K562 (cell line): ENCODE results near the gene WASHC3. TPM values are rescaled to one million over a fixed set of nuclear protein-coding genes. Genes with fewer than 3 reads are reported as not detected.
A peak's percentile ranks its signal among the peaks of the same experiment; 100 is the strongest.

ENCODE experiments used
- ATAC-seq: fragments of 200-7000 bp; cut with Tn5 transposase; 3 replicates; pipeline ENCODE4 v1.9.1; 2020; ENCODE audit warnings: moderate library complexity
- BruUV-seq: library from RNA; stranded (reverse); fragments of 400-500 nt; replicated peaks from 2 replicates; lab custom pipeline; 2021; lab: Mats Ljungman, UMichigan
- CTCF ChIA-PET: fragments of 300-600 bp; formaldehyde crosslinking; extraction: SDS; loops from one replicate; lab custom pipeline; 2021; ENCODE audit warnings: low intra/inter-chr PET ratio; lab: Yijun Ruan, JAX
- POLR2A ChIA-PET: fragments of 300-600, 350-650 bp; sonication (Branson Sonifier 250); formaldehyde crosslinking; extraction: SDS; loops from one replicate; lab custom pipeline; 2021; ENCODE audit warnings: antibody characterized with exemption, inconsistent platforms; lab: Yijun Ruan, JAX
- DNase-seq, 4 experiments: peaks; one replicate each; pipeline versions ENCODE4 v3.0.0 to v3.0.0-alpha.2; 2011 to 2018; ENCODE audit warnings: low spot score in 3 of 4, mixed read lengths in 3 of 4; ENCODE audit errors: extremely low read depth in 1 of 4
- FAIRE-seq: peaks from 2 replicates; lab custom pipeline; 2011; peaks lifted over from hg19 to GRCh38; lab: Jason Lieb, UNC
- H2AFZ ChIP-seq: 2 replicates; pipeline ENCODE4 v1.6.0; 2011; ENCODE audit warnings: low read depth, low read length, control low read depth, inconsistent platforms
- H3K27ac ChIP-seq: fragments of 200-600 bp; 3 replicates; pipeline ENCODE4 v1.8.0; 2011; ENCODE audit warnings: low read depth, mild to moderate bottlenecking, control low read depth, inconsistent platforms, low read length, moderate library complexity, mixed read lengths; ENCODE audit errors: extremely low read depth
- H3K27me3 ChIP-seq, 2 experiments: fragments of 300-600 bp in 1 of 2; 2 replicates in 1 of 2; 3 replicates in 1 of 2; pipeline versions ENCODE4 v1.6.0 to v1.8.0; 2011; ENCODE audit warnings: inconsistent platforms in 2 of 2, low read length in 2 of 2, mild to moderate bottlenecking in 1 of 2, mixed read lengths in 1 of 2, moderate library complexity in 1 of 2; ENCODE audit not compliant: control insufficient read depth in 2 of 2, insufficient read depth in 2 of 2
- H3K36me3 ChIP-seq: fragments of 300-600 bp; 3 replicates; pipeline ENCODE4 v1.8.0; 2011; ENCODE audit warnings: mild to moderate bottlenecking, low read length, inconsistent platforms; ENCODE audit not compliant: control insufficient read depth, insufficient read depth
- H3K4me1 ChIP-seq, 2 experiments: fragments of 200-600 bp in 1 of 2; replicated peaks in 1 of 2; 2 replicates in 1 of 2; 3 replicates in 1 of 2; pipeline versions ENCODE4 v1.5.1 to v1.8.0; 2011; ENCODE audit warnings: inconsistent platforms in 2 of 2, low read length in 2 of 2, mild to moderate bottlenecking in 1 of 2, mixed read lengths in 1 of 2, moderate library complexity in 1 of 2; ENCODE audit not compliant: control insufficient read depth in 2 of 2, insufficient read depth in 2 of 2
- H3K4me2 ChIP-seq: 2 replicates; pipeline ENCODE4 v1.6.1; 2011; ENCODE audit warnings: low read length, control low read depth, inconsistent platforms, mixed read lengths; ENCODE audit not compliant: insufficient read depth
- H3K4me3 ChIP-seq: fragments of 200-600 bp; sonication (generic), shearing (Covaris generic); 2 replicates; pipeline ENCODE4 v1.5.1; 2016; ENCODE audit warnings: control low read depth, inconsistent platforms
- H3K79me2 ChIP-seq: fragments of 200-600 bp; 3 replicates; pipeline ENCODE4 v1.8.0; 2011; ENCODE audit warnings: low read length, inconsistent platforms; ENCODE audit not compliant: control insufficient read depth, insufficient read depth
- H3K9ac ChIP-seq, 2 experiments: 2 replicates each; pipeline versions ENCODE4 v1.6.0 to v1.6.1; 2011; ENCODE audit warnings: low read depth in 2 of 2, low read length in 2 of 2, control low read depth in 1 of 2, inconsistent platforms in 1 of 2, mild to moderate bottlenecking in 1 of 2, mixed read lengths in 1 of 2; ENCODE audit not compliant: insufficient read depth in 1 of 2
- H3K9me1 ChIP-seq: one replicate; pipeline ENCODE4 v1.6.0; 2011; ENCODE audit warnings: inconsistent platforms, mild to moderate bottlenecking, low read length, moderate library complexity; ENCODE audit not compliant: control insufficient read depth, insufficient read depth
- H3K9me3 ChIP-seq: replicated peaks from 2 replicates; pipeline ENCODE4 v1.5.1; 2011; ENCODE audit warnings: low read depth, low read length, inconsistent platforms; ENCODE audit not compliant: control insufficient read depth, insufficient read depth
- H4K20me1 ChIP-seq: replicated peaks from 2 replicates; pipeline ENCODE4 v1.6.1; 2011; ENCODE audit warnings: low read length, inconsistent platforms, mixed read lengths; ENCODE audit not compliant: control insufficient read depth, insufficient read depth
- EP300 ChIP-seq: IDR thresholded peaks from 2 replicates; pipeline ENCODE4 v1.6.1; 2012; ENCODE audit warnings: low read length, improper control_type of control experiment
- MAFG ChIP-seq: fragments of 450-650 bp; conservative IDR thresholded peaks from 2 replicates; pipeline ENCODE4 v1.6.1; 2016; ENCODE audit warnings: missing genetic modification characterization, missing compliant biosample characterization
- WGBS: fragments of 100-300 bp; shearing (Covaris generic); methylation state at CpG from one replicate; pipeline ENCODE4 v1.1.6; 2016; ENCODE audit warnings: low coverage, mixed read lengths; ENCODE audit not compliant: insufficient coverage; ENCODE audit errors: missing lambda C conversion rate; 5-methylcytosine and 5-hydroxymethylcytosine counted together
- in situ Hi-C: fragments of 300-500 bp; cut with MboI; formaldehyde crosslinking; loops from 4 replicates; pipeline ENCODE4 v1.15.0; 2018; ENCODE audit warnings: inconsistent platforms, mixed read lengths
- intact Hi-C: fragments of 100-400 bp; cut with micrococcal nuclease; formaldehyde crosslinking; loops from 2 replicates; pipeline ENCODE4 v1.14.2; 2022
- polyA plus RNA-seq, 8 experiments: library from polyadenylated mRNA; depleted of rRNA in 4 of 8; stranded (reverse) in 5 of 8; unstranded in 3 of 8; fragments of >200 nt; fragmentation: Nextera tagmentation in 2 of 8; fragmentation: Illumina TruSeq in 1 of 8; extraction: Ambion mirVana in 2 of 8; extraction: Trizol in 1 of 8; gene quantifications; 2 replicates each; pipeline versions ENCODE4 v1.2.1 to v1.2.3, GENCODE V29; 2011 to 2014; ENCODE audit warnings: inconsistent platforms in 1 of 8, missing spikeins in 1 of 8
- total RNA-seq, 7 experiments: library from RNA; depleted of rRNA in 6 of 7; stranded (reverse); fragments of >200 nt in 6 of 7; fragmentation: Illumina TruSeq in 2 of 7; extraction: Trizol in 2 of 7; gene quantifications; 2 replicates each; pipeline versions ENCODE4 v1.2.1 to v1.2.3, GENCODE V29; 2011 to 2021; ENCODE audit warnings: low replicate concordance in 1 of 7
- TF ChIP-seq, protein P1 (sequence below): IDR thresholded peaks from 2 replicates; pipeline ENCODE4 v1.6.1; 2014; ENCODE audit warnings: antibody characterized with exemption

Gene WASHC3
- total and polyA plus RNA-seq, 9 of the 15 experiments (the other 6 are each of a cell fraction or from before 2014, with no cell fraction given): 14.3 to 74.9 (median 35.1) TPM

DNA sequence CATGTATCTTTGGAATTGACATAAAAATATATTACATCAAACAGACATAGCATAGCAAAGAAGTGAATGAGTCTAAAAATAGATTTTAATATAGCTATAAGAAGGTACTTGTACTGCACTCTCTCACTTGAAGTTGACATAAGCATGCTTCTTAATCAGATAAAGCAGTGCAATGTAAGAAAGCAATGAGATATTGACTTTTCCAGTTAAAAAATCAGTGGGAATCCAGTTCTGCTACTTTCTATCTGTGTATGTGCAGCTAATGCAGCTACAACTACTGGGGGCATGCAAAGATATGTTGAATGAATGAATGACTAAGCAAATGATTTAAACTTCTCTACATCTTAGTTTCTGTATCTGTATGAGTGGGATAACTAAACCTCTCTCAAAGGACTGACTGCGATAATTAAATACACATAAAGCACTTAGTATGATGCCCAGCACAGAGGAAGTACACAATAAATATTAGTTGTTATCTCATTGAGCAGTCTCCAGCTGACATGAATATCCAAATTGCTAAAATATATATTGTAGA is 10.3 kb downstream of the WASHC3 start:
- Histone ChIP-seq H2AFZ (no peak overlapping the region), H3K4me3 (no peak overlapping the region), H3K9me3 (no peaks in the 10 kb centered on the region), H3K4me2 (no peak overlapping the region), H3K27ac (no peak overlapping the region), H3K36me3 (0 out of 3 replicates have a peak, but pooled peaks cover 3% of the 10 kb centered on the region), H3K9me1 (no peaks in the 10 kb centered on the region), H3K9ac (no peak overlapping the region), H3K27me3 (no peaks in the 10 kb centered on the region), H4K20me1 (no peaks in the 10 kb centered on the region), H3K79me2 (no peaks in the 10 kb centered on the region), H3K4me1 (peaks cover 0 to 3% of the 10 kb centered on the region in 2 experiments; a peak in 1 of 5 replicates)
- ChIA-PET CTCF (no interaction called here), POLR2A (interaction anchor here (0.6 kb wide), 1 partner anchor 65 kb away, joined by 3 read pairs; no protein-coding TSS in a partner anchor)
- intact Hi-C loops (no loop called here), in situ Hi-C loops (no loop called here)
- ATAC-seq: no peak
- WGBS: 100% methylated on average over 1 of the region's 1 CpG
- no peak for FAIRE-seq
- 0 out of 2 replicates have a peak, but pooled peaks have one; percentile 6 for TF ChIP-seq MAFG (tag)
- TF ChIP-seq, protein P1, sequence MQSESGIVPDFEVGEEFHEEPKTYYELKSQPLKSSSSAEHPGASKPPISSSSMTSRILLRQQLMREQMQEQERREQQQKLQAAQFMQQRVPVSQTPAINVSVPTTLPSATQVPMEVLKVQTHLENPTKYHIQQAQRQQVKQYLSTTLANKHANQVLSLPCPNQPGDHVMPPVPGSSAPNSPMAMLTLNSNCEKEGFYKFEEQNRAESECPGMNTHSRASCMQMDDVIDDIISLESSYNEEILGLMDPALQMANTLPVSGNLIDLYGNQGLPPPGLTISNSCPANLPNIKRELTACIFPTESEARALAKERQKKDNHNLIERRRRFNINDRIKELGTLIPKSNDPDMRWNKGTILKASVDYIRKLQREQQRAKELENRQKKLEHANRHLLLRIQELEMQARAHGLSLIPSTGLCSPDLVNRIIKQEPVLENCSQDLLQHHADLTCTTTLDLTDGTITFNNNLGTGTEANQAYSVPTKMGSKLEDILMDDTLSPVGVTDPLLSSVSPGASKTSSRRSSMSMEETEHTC: no peak
- no peak for TF ChIP-seq EP300
- DNase-seq: no peak
- no TSS peak for BruUV-seq
